ENCODE data around the gene TMSB15C. TPM values are rescaled to one million over a fixed set of nuclear protein-coding genes. Genes with fewer than 3 reads are reported as not detected.
"Not testable (repeated sequence)": the region's sequence is repeated elsewhere in the genome, so short reads cannot be mapped to it uniquely, and the experiment has no call there.

TMSB15C gene
- total RNA-seq (10 to 100 TPM in 1 of 2 donors, under 1 TPM in 1; 0.86 to 12.3 TPM), polyA plus RNA-seq (under 1 TPM; 0.26 to 0.61 TPM)
- long read RNA-seq, donor 1, transcript TMSB15B-207 (3 exons, 947 nt): major isoform, 8 of 8 reads
- long read RNA-seq, donor 1, partial matches to known transcripts: 0 of 8 reads
- long read RNA-seq, donor 1, other reads (novel, unspliced or antisense): 0 of 8 reads
- long read RNA-seq, donor 2, transcript TMSB15B-207 (3 exons, 947 nt): major isoform, 8 of 8 reads
- long read RNA-seq, donor 2, partial matches to known transcripts: 0 of 8 reads
- long read RNA-seq, donor 2, other reads (novel, unspliced or antisense): 0 of 8 reads
- long read RNA-seq, donor 3, partial matches to known transcripts: 0 of 4 reads
- long read RNA-seq, donor 3, other reads (novel, unspliced or antisense): 0 of 4 reads
- long read RNA-seq, donor 4, transcript TMSB15B-207 (3 exons, 947 nt): major isoform, 8 of 9 reads
- long read RNA-seq, donor 4, partial matches to known transcripts: 0 of 9 reads
- long read RNA-seq, donor 4, other reads (novel, unspliced or antisense): 0 of 9 reads
- long read RNA-seq, donor 5, transcript TMSB15B-207 (3 exons, 947 nt): major isoform, 9 of 15 reads
- long read RNA-seq, donor 5, partial matches to known transcripts: 5 of 15 reads
- long read RNA-seq, donor 5, other reads (novel, unspliced or antisense): 0 of 15 reads

DNA sequence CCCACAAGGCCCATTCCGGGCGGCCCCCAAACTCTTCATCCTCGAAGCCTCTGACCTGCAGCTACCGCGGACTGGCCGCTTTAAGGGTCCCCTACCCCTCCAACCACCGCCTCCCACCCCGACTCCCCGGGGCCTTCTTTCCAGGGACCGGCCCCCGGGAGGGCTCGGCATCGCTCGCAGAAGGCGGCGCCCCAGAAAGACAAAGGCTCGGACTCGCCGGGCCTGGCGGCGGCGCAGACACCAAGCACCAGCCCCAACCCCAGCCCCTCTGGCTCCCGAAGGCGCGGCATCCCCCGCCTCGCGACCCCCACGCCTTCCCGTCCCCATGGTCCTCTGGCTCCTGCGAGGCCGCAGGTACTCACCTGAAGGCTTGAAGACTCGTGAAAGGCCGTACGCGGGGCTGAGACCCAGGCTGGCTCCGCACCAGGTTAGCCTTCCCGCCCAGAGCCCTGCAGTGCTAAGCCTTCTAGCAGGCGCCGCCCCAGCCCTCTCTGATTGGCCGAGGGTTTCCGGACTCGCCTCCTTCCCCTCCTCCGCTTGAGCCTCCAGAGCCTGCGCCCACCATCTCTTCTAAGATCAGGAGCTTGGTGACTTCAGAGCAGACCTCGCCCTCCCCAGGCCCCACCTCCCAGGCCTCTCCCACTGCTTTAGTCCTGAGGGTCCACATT lies at the start of gene TMSB15C:
TSS of gene TMSB15C (minus strand) at position 459 of the 668 bp plus-strand sequence.
- not testable (repeated sequence) for H3K4me1 ChIP-seq (ENCODE audit: control insufficient read depth in 5 of 5, insufficient read depth in 5 of 5, low read length in 5 of 5); H3K36me3 ChIP-seq (ENCODE audit: control insufficient read depth in 4 of 4, insufficient read depth in 4 of 4, low read length in 4 of 4); DNase-seq; H3K4me3 ChIP-seq; H3K9ac ChIP-seq (ENCODE audit: insufficient read depth in 1 of 2, low read length in 2 of 2); H3K27me3 ChIP-seq (ENCODE audit: control insufficient read depth in 3 of 3, insufficient read depth in 3 of 3, low read length in 2 of 3); H3K9me3 ChIP-seq (ENCODE audit: control insufficient read depth in 4 of 4, insufficient read depth in 3 of 4, low read length in 3 of 4); H3K27ac ChIP-seq (ENCODE audit: low read depth in 1 of 2, low read length in 1 of 2)
- ATAC-seq (ENCODE audit: insufficient read depth, low FRiP score): peak; percentile 79
- no CpG with 5 or more reads among the region's 46 CpGs for WGBS, 2 donors

DNA sequence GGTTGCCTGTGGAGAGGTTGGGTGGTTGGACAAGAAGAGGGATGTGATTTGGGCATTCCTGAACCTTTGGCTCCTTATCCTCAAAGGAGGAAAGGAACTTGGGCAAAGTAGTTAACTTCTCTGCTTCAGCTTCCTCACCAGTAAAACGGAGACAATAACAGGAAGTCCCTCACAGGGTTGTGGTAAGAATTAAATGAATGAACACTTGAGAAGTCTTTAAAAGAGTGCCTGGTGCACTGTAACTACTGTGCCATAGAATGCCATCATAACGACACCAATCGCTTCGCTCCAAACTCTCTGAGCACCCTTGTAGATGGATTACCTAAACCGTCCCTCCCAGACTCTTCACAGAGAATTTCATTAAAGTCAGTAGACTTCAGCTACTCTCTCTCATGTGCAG lies 46.8 kb upstream of the TMSB15C start:
- no peak for ATAC-seq (ENCODE audit: insufficient read depth, low FRiP score)
- 18 to 54% methylated on average over 5 of the region's 5 CpGs for WGBS, 2 donors

GRCh38 chrX:104118765-104119164 lies 42.7 kb upstream of the TMSB15C start:
- Histone ChIP-seq H3K4me1 (ENCODE audit: control insufficient read depth in 5 of 5, insufficient read depth in 5 of 5, low read length in 5 of 5) (no peaks in the 10 kb centered on the region), H3K27me3 (ENCODE audit: control insufficient read depth in 3 of 3, insufficient read depth in 3 of 3, low read length in 2 of 3) (peaks cover 0 to 44% (median 10%) of the 10 kb centered on the region in 3 donors), H3K9ac (ENCODE audit: insufficient read depth in 1 of 2, low read length in 2 of 2) (no peak overlapping the region), H3K36me3 (ENCODE audit: control insufficient read depth in 4 of 4, insufficient read depth in 4 of 4, low read length in 4 of 4) (no peaks in the 10 kb centered on the region), H3K27ac (ENCODE audit: low read depth in 1 of 2, low read length in 1 of 2) (no peak overlapping the region), H3K9me3 (ENCODE audit: control insufficient read depth in 4 of 4, insufficient read depth in 3 of 4, low read length in 3 of 4) (no peaks in the 10 kb centered on the region), H3K4me3 (no peak overlapping the region)
- no peak for DNase-seq
- TF ChIP-seq, protein P1, sequence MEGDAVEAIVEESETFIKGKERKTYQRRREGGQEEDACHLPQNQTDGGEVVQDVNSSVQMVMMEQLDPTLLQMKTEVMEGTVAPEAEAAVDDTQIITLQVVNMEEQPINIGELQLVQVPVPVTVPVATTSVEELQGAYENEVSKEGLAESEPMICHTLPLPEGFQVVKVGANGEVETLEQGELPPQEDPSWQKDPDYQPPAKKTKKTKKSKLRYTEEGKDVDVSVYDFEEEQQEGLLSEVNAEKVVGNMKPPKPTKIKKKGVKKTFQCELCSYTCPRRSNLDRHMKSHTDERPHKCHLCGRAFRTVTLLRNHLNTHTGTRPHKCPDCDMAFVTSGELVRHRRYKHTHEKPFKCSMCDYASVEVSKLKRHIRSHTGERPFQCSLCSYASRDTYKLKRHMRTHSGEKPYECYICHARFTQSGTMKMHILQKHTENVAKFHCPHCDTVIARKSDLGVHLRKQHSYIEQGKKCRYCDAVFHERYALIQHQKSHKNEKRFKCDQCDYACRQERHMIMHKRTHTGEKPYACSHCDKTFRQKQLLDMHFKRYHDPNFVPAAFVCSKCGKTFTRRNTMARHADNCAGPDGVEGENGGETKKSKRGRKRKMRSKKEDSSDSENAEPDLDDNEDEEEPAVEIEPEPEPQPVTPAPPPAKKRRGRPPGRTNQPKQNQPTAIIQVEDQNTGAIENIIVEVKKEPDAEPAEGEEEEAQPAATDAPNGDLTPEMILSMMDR (IDR thresholded peaks at IDR 0.05; ENCODE audit: control extremely low read depth, extremely low read depth): no peak
- WGBS, 2 donors: 58 to 100% methylated on average over 1 of the region's 1 CpG
- no peak for ATAC-seq (ENCODE audit: insufficient read depth, low FRiP score)

More for the DNA sequence above, 46.8 kb upstream of the TMSB15C start:
- Histone ChIP-seq H3K9me3 (ENCODE audit: control insufficient read depth in 4 of 4, insufficient read depth in 3 of 4, low read length in 3 of 4) (no peaks in the 10 kb centered on the region), H3K27ac (ENCODE audit: low read depth in 1 of 2, low read length in 1 of 2) (no peak overlapping the region), H3K27me3 (ENCODE audit: control insufficient read depth in 3 of 3, insufficient read depth in 3 of 3, low read length in 2 of 3) (peaks cover 0 to 22% (median 15%) of the 10 kb centered on the region in 3 donors), H3K4me3 (no peak overlapping the region), H3K9ac (ENCODE audit: insufficient read depth in 1 of 2, low read length in 2 of 2) (no peak overlapping the region), H3K36me3 (ENCODE audit: control insufficient read depth in 4 of 4, insufficient read depth in 4 of 4, low read length in 4 of 4) (no peaks in the 10 kb centered on the region), H3K4me1 (ENCODE audit: control insufficient read depth in 5 of 5, insufficient read depth in 5 of 5, low read length in 5 of 5) (no peaks in the 10 kb centered on the region)
- no peak for DNase-seq
- TF ChIP-seq, protein P1 (IDR thresholded peaks at IDR 0.05; ENCODE audit: control extremely low read depth, extremely low read depth): no peak

- DNase-seq (no peak), ATAC-seq (ENCODE audit: insufficient read depth, low FRiP score) (no peak)
- H3K4me1 ChIP-seq (ENCODE audit: control insufficient read depth in 5 of 5, insufficient read depth in 5 of 5, low read length in 5 of 5): no peaks in the 10 kb centered on the region
- no peaks in the 10 kb centered on the region for H3K36me3 ChIP-seq (ENCODE audit: control insufficient read depth in 4 of 4, insufficient read depth in 4 of 4, low read length in 4 of 4)
- peaks cover 0 to 46% (median 13%) of the 10 kb centered on the region in 3 donors for H3K27me3 ChIP-seq (ENCODE audit: control insufficient read depth in 3 of 3, insufficient read depth in 3 of 3, low read length in 2 of 3)
- H3K9ac ChIP-seq (ENCODE audit: insufficient read depth in 1 of 2, low read length in 2 of 2): no peak overlapping the region
- H3K27ac ChIP-seq (ENCODE audit: low read depth in 1 of 2, low read length in 1 of 2): no peak overlapping the region
- no peak overlapping the region for H3K4me3 ChIP-seq
- H3K9me3 ChIP-seq (ENCODE audit: control insufficient read depth in 4 of 4, insufficient read depth in 3 of 4, low read length in 3 of 4): no peaks in the 10 kb centered on the region
- TF ChIP-seq, protein P1 (IDR thresholded peaks at IDR 0.05; ENCODE audit: control extremely low read depth, extremely low read depth): no peak
Observed at GRCh38 chrX:104117759-104118158, 41.7 kb upstream of the TMSB15C start.

Data from lung (tissue), 16 donors.